HG03565 (cell line): ENCODE measurements around the gene PRKAG3.
"Not testable (repeated sequence)": the region's sequence is repeated elsewhere in the genome, so short reads cannot be mapped to it uniquely, and the experiment has no call there.

ENCODE experiments used
- ATAC-seq: cut with Tn5 transposase; IDR thresholded peaks from one replicate; pipeline ENCODE4 v1.9.1; 2021; ENCODE audit warnings: mild to moderate bottlenecking, moderate library complexity; ENCODE audit not compliant: unreplicated experiment

Gene PRKAG3

DNA sequence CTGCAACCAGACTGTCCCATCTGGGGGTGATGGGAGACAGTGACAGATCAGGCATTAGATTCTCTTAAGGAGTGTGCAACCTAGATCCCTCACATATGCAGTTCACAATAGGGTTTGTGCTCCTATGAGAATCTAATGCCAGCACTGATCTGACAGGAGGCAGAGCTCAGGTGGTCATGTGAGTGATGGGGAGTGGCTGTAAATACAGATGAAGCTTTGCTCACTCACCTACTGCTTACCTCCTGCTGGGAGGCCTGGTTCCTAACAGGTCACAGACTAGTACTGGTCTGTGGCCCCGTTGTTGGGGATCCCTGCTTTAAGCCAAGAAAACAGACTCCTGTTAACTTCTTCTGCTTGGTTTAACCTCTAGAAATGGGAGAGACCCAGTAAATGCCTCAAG lies 46.5 kb downstream of the PRKAG3 start:
- no peak for ATAC-seq

DNA sequence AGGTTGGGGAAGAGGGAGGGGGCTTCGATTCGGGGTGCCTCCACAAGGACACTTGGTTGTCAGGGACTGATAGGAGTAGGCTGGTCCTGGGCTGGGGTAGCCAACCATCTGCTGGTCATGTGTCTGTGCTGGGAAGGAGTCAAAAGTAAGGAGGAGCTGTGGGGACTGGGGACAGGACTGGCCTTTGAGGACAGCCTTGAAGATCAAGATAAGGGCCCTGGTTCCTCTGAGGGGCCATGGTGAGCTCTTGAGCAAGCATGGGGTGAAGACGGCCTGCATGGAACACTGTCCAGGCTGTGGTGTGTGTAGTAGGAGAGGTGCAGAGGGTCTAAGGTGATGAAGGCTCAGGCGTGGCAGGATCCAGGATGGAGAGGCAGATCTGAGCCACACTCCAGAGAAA lies 47.9 kb downstream of the PRKAG3 start:
- no peak for ATAC-seq

DNA sequence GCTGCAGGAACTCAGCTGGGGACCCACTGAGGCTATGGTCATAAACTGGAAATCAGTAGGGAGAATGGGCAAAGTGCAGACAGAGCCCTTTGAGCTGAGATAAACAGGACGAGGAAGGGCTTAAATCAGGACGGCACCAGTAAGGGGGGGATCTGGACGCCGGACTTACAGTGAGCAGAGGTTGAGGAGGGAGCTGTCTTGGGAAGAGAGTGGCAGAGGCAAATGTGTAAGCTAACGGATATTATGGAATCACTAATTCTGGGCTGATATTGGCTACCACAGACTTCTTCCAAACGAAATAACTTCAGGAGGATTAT lies 49.1 kb downstream of the PRKAG3 start:
- no peak for ATAC-seq

DNA sequence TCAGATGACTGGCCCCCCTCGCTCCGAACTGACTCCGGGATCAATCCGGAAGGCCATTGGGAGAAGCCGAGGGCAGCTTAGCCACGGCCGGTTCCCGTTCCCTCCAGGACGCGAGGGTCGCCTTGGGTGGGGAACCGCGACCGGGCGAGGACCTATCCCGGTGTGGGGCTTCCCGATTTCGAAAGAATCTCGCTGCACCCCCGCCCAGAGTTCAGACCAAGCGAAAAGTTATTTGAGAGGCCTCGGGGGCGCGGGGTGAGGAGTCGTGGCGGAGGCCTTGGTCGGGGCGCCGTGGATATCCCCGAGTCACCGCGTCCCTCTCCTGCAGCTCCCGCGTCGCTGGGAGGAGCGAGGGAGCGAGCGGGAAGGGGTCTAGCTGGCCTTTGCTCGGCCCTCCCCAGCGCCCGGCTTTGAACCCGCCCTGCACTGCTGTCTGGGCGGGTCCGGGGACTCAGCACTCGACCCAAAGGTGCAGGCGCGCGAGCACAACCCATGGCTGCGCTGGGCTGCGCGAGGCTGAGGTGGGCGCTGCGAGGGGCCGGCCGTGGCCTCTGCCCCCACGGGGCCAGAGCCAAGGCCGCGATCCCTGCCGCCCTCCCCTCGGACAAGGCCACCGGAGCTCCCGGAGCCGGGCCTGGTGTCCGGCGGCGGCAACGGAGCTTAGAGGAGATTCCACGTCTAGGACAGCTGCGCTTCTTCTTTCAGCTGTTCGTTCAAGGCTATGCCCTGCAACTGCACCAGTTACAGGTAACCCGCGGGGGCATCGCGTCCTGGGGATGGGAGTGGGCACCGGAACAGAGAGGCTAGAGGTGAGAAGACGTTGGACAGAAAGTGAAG lies 49.7 kb downstream of the PRKAG3 start, which contains the start of gene CYP27A1:
Gene CYP27A1 (plus strand): TSS at position 457 of the 837 bp plus-strand sequence. CDS start 36 bp downstream, at position 493.
- no peak for ATAC-seq

DNA sequence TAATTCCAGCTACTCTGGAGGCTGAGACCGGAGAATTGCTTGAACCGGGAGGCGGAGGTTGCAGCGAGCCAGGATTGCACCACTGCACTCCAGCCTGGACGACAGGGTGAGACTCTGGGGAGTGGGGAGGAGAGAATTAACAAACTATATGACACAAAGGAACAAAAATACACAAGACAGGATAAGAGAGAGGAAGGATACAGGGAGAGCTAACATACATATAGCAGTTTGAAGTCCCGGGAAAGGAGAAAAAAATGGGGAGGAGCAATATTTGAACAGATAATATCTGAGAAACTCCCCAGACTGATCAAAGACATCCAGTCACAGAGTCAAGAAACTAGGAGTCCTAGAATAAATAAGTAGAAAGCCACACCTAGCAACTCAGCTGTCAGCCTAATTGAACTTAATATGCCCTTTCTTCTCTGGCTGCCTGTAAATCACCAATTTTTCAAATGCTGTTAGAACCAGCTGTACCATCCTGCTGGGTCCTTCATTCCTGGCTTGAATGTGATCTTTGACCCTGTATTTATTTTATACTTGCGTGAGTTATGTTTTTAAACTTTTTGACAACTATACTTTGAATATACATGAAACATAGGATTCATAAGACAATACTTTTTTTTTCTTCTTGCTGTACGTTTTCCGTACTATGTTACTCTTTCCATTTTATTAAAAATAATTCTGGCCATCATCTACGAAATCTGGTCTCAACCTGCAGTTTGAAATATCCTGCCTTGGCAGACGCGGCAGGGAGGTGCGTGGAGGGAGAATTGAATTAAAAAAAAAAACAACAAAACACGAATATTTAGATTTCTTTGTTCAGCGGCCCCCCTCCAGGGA lies 50.5 kb downstream of the PRKAG3 start:
- ATAC-seq, result no peak

DNA sequence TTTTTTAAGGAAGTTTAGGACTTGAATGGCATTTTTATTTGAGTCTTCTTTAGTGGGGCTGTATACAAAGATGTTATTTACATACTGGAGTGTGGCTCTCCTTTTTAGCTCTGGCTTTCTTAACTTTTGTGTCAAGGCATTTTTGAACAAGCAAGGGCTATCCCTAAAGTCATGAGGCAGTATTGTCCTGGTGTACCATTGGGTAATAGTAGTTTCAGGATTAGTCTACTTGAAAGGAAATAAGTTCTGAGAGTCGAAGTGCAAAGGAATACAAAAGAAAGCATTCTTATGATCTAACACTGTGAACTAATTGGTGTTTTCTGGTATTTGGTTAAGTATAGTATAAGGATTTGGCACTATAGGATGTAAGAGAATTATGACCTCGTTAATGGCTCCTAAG lies 51.6 kb downstream of the PRKAG3 start:
- ATAC-seq, result no peak

DNA sequence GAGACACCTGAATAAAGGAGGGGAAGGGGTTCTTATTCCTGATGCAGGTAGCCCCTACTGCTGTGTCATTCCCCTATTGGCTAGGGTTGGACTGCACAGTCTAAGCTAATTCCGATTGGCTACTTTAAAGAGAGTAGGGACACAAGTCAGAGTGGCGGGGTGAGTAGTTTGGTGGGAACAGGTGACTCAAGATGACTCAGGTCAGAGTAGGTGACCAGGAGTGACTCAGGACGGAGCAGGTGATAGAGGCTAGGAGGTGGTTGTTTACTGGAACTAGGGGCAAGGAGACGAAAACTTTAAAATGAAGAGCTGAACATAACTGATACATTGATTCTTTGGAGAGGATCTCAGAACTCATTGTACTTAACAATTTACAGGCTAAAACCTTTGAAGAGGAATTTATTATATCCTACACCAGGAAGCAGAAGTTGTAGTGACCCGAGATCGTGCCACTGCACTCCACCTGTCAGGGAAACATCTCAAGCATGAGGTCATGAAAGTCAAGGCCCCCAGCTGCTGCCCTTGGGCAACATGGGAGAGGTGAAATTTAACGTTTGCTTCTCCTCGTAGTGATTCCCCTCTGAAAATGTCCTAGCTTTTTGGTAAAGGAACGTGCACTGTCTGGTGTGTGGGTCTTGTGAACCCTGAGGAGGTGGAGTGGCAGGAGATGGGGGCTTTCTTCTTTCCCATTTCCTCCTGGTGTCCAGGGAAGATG lies 54.2 kb downstream of the PRKAG3 start:
- no peak for ATAC-seq

DNA sequence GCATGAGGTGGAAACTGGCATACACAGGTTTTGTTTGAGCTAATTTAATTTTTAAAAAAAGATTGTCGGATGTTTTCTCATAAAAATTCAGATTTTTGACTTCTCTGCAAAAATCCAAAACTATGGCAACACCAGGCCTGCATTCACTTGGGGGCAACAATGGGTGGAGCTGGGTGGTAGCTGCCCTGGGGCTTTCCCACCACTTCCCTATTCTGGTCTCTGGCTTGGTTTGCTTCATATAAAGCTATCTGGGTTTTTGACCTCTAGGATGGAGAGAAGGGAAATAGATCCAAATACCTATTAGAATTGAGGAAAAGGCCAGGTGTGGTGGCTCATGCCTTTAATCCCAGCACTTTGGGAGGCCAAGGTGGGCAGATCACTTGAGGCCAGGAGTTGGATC lies 55.1 kb downstream of the PRKAG3 start:
- no peak for ATAC-seq

DNA sequence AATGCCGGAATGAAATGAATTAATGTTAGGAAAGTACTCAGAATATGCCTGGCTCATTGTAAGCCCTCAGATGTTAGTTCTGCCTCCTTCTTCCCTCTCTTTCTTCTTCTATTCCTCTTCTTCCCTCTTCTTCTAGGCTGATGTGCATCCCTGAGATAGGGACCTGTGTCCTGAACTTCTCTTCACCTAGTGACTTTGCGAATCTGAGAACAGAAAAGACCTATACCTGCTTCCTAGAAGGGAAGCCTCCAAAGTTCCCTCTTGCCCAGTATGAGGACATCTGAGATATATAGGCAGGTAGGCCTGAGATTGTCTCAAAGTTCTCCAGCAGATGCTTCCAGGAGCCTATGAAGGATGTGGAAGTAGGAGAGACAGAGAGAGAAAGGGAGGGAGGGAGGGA lies 57.7 kb downstream of the PRKAG3 start:
- ATAC-seq, result no peak

DNA sequence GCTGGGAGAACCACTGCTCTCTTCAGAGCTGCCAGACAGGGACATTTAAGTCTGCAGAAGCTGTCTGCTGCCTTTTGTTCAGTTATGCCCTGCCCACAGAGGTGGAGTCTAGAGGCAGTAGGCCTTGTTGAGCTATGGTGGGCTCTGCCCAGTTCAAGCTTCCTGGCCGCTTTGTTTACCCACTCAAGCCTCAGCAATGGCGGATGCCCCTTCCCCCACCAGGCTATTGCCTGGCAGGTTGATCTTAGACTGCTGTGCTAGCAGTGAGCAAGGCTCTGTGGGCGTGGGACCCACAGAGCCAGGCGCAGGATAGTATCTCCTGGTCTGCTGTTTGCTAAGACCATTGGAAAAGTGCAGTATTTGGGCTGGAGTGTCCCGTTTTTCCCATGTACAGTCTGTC lies 58.8 kb downstream of the PRKAG3 start:
- not testable (repeated sequence) for ATAC-seq
